Measurements from ENCODE around the gene IL37. TPM values are rescaled to one million over a fixed set of nuclear protein-coding genes. Genes with fewer than 3 reads are reported as not detected.

Gene IL37
- total RNA-seq, 4 donors from 2014 or later = 1.1 to 2.6 TPM; not detected in 2

- H3K36me3 ChIP-seq = no peaks in the 10 kb centered on the region
- H3K27me3 ChIP-seq = no peaks in the 10 kb centered on the region
- intact Hi-C loops (cut with DNase I; ENCODE audit: low total_unique reads) = no loop called here
- 76% methylated on average over 2 of the region's 2 CpGs; no CpG with 5 or more reads in 1 of the 2 donors for WGBS, 2 donors (ENCODE audit: low coverage in 1 of 2)
- no peaks in the 10 kb centered on the region for H3K9me3 ChIP-seq
- no peak for DNase-seq
- TF ChIP-seq EP300 (IDR thresholded peaks at IDR 0.05; ENCODE audit: low read depth) (no peak), POLR2A (IDR thresholded peaks at IDR 0.05) (no peak), POLR2AphosphoS5 (IDR thresholded peaks at IDR 0.05) (no peak)
- in situ Hi-C loops (cut with MboI; ENCODE audit: low pct_ligation_motif_present in 1 of 4, low pct_unique_long_range_greater_than_20kb in 1 of 4, low sequenced_read_pairs in 3 of 4) = loop anchor here in 2 of 4 donors (5.0 to 25.0 kb wide), 2 partner anchors 126 to 141 kb away; partner anchors contain the start of gene CKAP2L (in 1 of the 2)
- H3K27ac ChIP-seq = no peak overlapping the region
- H3K4me3 ChIP-seq = no peak overlapping the region
- no peaks in the 10 kb centered on the region for H3K4me1 ChIP-seq
These were observed 22.8 kb upstream of the IL37 start for GRCh38 chr2:112887964-112888749.

DNA sequence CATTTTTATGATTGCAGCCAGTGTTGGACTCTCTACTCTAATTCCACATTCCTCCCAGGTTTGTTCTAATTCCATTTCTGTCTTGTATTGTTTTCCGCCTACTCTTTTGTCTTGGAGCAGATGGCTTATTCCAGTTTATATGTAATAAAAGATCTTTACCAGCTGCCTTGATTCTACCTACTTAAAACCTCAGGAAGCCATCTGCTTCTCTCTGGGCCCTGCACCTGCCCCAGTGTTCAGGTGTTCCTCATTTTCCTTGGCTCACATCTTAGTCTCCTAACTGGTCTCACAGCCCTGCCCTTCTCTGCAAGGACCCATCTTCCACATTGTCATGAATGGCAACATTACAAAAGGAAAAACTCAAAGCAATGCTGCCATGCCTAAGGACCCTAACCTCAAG, 21.0 kb upstream of the IL37 start:
- Histone ChIP-seq H3K27ac (peak overlapping the region in 1 of 4 donors; percentile 64), H3K4me1 (no peaks in the 10 kb centered on the region), H3K4me3 (no peak overlapping the region), H3K9me3 (no peaks in the 10 kb centered on the region), H3K36me3 (no peaks in the 10 kb centered on the region), H3K27me3 (no peaks in the 10 kb centered on the region)
- intact Hi-C loops (cut with DNase I; ENCODE audit: low total_unique reads) (no loop called here), in situ Hi-C loops (cut with MboI; ENCODE audit: low pct_ligation_motif_present in 1 of 4, low pct_unique_long_range_greater_than_20kb in 1 of 4, low sequenced_read_pairs in 3 of 4) (loop anchor here in 3 of 4 donors (5.0 to 25.0 kb wide), 3 partner anchors 128 to 148 kb away; partner anchors contain the start of gene CKAP2L (in 1 of the 3))
- TF ChIP-seq POLR2A (IDR thresholded peaks at IDR 0.05) = no peak
- TF ChIP-seq EP300 (IDR thresholded peaks at IDR 0.05; ENCODE audit: low read depth) = no peak
- no peak for TF ChIP-seq CTCF (IDR thresholded peaks at IDR 0.05)
- peak; percentile 16 to 67 (median 48) for TF ChIP-seq POLR2AphosphoS5 (IDR thresholded peaks at IDR 0.05)
- whole genome bisulfite sequencing, 2 donors (ENCODE audit: low coverage in 1 of 2) = 67 to 79% methylated on average over 1 of the region's 1 CpG
- DNase-seq = no peak

GRCh38 chr2:112891385-112891831, 19.6 kb upstream of the IL37 start:
- no peaks in the 10 kb centered on the region for H3K4me1 ChIP-seq
- no peaks in the 10 kb centered on the region for H3K36me3 ChIP-seq
- WGBS, 2 donors (ENCODE audit: low coverage in 1 of 2) = 75 to 94% methylated on average over 6 of the region's 6 CpGs
- no peak for TF ChIP-seq POLR2A (IDR thresholded peaks at IDR 0.05)
- no peak for TF ChIP-seq EP300 (IDR thresholded peaks at IDR 0.05; ENCODE audit: low read depth)
- no peak for TF ChIP-seq CTCF (IDR thresholded peaks at IDR 0.05)
- no peak for TF ChIP-seq POLR2AphosphoS5 (IDR thresholded peaks at IDR 0.05)
- in situ Hi-C loops (cut with MboI; ENCODE audit: low pct_ligation_motif_present in 1 of 4, low pct_unique_long_range_greater_than_20kb in 1 of 4, low sequenced_read_pairs in 3 of 4) = loop anchor here in 2 of 4 donors (5.0 to 25.0 kb wide), 2 partner anchors 129 to 149 kb away; partner anchors contain the start of gene CKAP2L (in 1 of the 2)
- H3K9me3 ChIP-seq = no peaks in the 10 kb centered on the region
- no peak for DNase-seq
- no peaks in the 10 kb centered on the region for H3K27me3 ChIP-seq
- H3K4me3 ChIP-seq = no peak overlapping the region
- intact Hi-C loops (cut with DNase I; ENCODE audit: low total_unique reads) = no loop called here
- H3K27ac ChIP-seq = no peak overlapping the region

GRCh38 chr2:112893752-112894151, 17.2 kb upstream of the IL37 start:
- H3K36me3 ChIP-seq = no peaks in the 10 kb centered on the region
- no peak for TF ChIP-seq CTCF (IDR thresholded peaks at IDR 0.05)
- no peak for TF ChIP-seq POLR2A (IDR thresholded peaks at IDR 0.05)
- TF ChIP-seq POLR2AphosphoS5 (IDR thresholded peaks at IDR 0.05) = no peak
- TF ChIP-seq EP300 (IDR thresholded peaks at IDR 0.05; ENCODE audit: low read depth) = no peak
- WGBS, 2 donors (ENCODE audit: low coverage in 1 of 2) = 88% methylated on average over 2 of the region's 2 CpGs; no CpG with 5 or more reads in 1 of the 2 donors
- no peak for DNase-seq
- in situ Hi-C loops (cut with MboI; ENCODE audit: low pct_ligation_motif_present in 1 of 4, low pct_unique_long_range_greater_than_20kb in 1 of 4, low sequenced_read_pairs in 3 of 4) = loop anchor here in 2 of 4 donors (5.0 to 25.0 kb wide), 2 partner anchors 131 to 151 kb away; partner anchors contain the start of gene CKAP2L (in 1 of the 2)
- intact Hi-C loops (cut with DNase I; ENCODE audit: low total_unique reads) = no loop called here
- H3K4me1 ChIP-seq = peaks cover 0 to 7% (median 0%) of the 10 kb centered on the region in 4 donors
- H3K27me3 ChIP-seq = no peaks in the 10 kb centered on the region
- no peaks in the 10 kb centered on the region for H3K9me3 ChIP-seq
- no peak overlapping the region for H3K27ac ChIP-seq
- H3K4me3 ChIP-seq = no peak overlapping the region
